DND-41 (cell line): ENCODE data around the gene TRIM2.

Experiments
- ATAC-seq: fragments of 200-7000 bp; cut with Tn5 transposase; 3 replicates; pipeline ENCODE4 v1.9.1; 2021; ENCODE audit warnings: low read depth; ENCODE audit not compliant: insufficient read depth
- DNase-seq: peaks from one replicate; pipeline ENCODE4 v3.0.0-alpha.2; 2020
- H2AFZ ChIP-seq: 2 replicates; pipeline ENCODE4 v1.6.0; 2012; ENCODE audit warnings: low read depth, low read length
- H3K27ac ChIP-seq: 2 replicates; pipeline ENCODE4 v1.5.1; 2012; ENCODE audit warnings: low read length, inconsistent platforms
- H3K27me3 ChIP-seq: fragments of 200-600 bp; sonication (generic); 2 replicates; pipeline ENCODE4 v1.6.0; 2012; ENCODE audit warnings: low read length, mild to moderate bottlenecking, inconsistent platforms; ENCODE audit not compliant: insufficient read depth, poor library complexity
- H3K36me3 ChIP-seq: 2 replicates; pipeline ENCODE4 v1.5.1; 2012; ENCODE audit warnings: low read length, inconsistent platforms; ENCODE audit not compliant: insufficient read depth
- H3K4me1 ChIP-seq: 2 replicates; pipeline ENCODE4 v1.5.1; 2012; ENCODE audit warnings: mild to moderate bottlenecking, low read length; ENCODE audit not compliant: insufficient read depth
- H3K4me2 ChIP-seq: 2 replicates; pipeline ENCODE4 v1.6.0; 2012; ENCODE audit warnings: mild to moderate bottlenecking, moderate library complexity, low read length, inconsistent platforms; ENCODE audit not compliant: insufficient read depth
- H3K4me3 ChIP-seq, 2 experiments: fragments of 200-600 bp in 1 of 2; shearing (Covaris generic) in 1 of 2; 2 replicates each; pipeline ENCODE4 v1.5.1; 2012 to 2016; ENCODE audit warnings: inconsistent platforms in 2 of 2, low read length in 2 of 2, mild to moderate bottlenecking in 2 of 2, low read depth in 1 of 2, moderate library complexity in 1 of 2
- H3K79me2 ChIP-seq: 2 replicates; pipeline ENCODE4 v1.6.0; 2012; ENCODE audit warnings: low read length, inconsistent platforms; ENCODE audit not compliant: insufficient read depth
- H3K9ac ChIP-seq: 2 replicates; pipeline ENCODE4 v1.6.0; 2012; ENCODE audit warnings: low read depth, mild to moderate bottlenecking, inconsistent platforms, low read length, moderate library complexity
- H3K9me3 ChIP-seq: 2 replicates; pipeline ENCODE4 v1.5.1; 2012; ENCODE audit warnings: low read length, moderate library complexity, mild to moderate bottlenecking, inconsistent platforms; ENCODE audit not compliant: insufficient read depth, severe bottlenecking
- H4K20me1 ChIP-seq: 2 replicates; pipeline ENCODE4 v1.6.0; 2012; ENCODE audit warnings: low read length; ENCODE audit not compliant: insufficient read depth
- CTCF ChIP-seq: IDR thresholded peaks from 2 replicates; pipeline ENCODE4 v1.5.1; 2012; ENCODE audit warnings: borderline replicate concordance, low read length, moderate library complexity, mild to moderate bottlenecking; ENCODE audit not compliant: poor library complexity, severe bottlenecking; ENCODE audit errors: extremely low read depth
- EZH2 ChIP-seq: IDR thresholded peaks from 3 replicates; pipeline ENCODE4 v1.6.1; 2012; ENCODE audit warnings: borderline replicate concordance, low read depth, mild to moderate bottlenecking, moderate library complexity, low read length, inconsistent platforms; ENCODE audit not compliant: severe bottlenecking

TRIM2 gene

GRCh38 chr4:153268295-153268694 lies 64.1 kb downstream of the TRIM2 start:
- Histone ChIP-seq H3K27me3 (no peaks in the 10 kb centered on the region), H3K36me3 (no peaks in the 10 kb centered on the region), H3K4me1 (peaks cover 7% of the 10 kb centered on the region; the same call in 1 of the 2 replicates), H3K9ac (no peak overlapping the region), H3K27ac (no peak overlapping the region), H2AFZ (no peak overlapping the region; the same call in 1 of the 2 replicates), H3K79me2 (no peaks in the 10 kb centered on the region), H4K20me1 (no peaks in the 10 kb centered on the region), H3K9me3 (no peaks in the 10 kb centered on the region), H3K4me3 (no peak overlapping the region), H3K4me2 (no peak overlapping the region)
- DNase-seq (no peak), ATAC-seq (no peak)
- TF ChIP-seq EZH2 (no peak), CTCF (no peak)

GRCh38 chr4:153269218-153269990 lies 65.2 kb downstream of the TRIM2 start:
- Histone ChIP-seq H3K79me2 (no peaks in the 10 kb centered on the region), H3K4me3 (no peak overlapping the region), H3K27me3 (no peaks in the 10 kb centered on the region), H3K9ac (no peak overlapping the region), H3K36me3 (no peaks in the 10 kb centered on the region), H2AFZ (no peak overlapping the region), H3K4me1 (peaks cover 7% of the 10 kb centered on the region; the same call in 1 of the 2 replicates), H3K4me2 (no peak overlapping the region), H4K20me1 (no peaks in the 10 kb centered on the region), H3K9me3 (no peaks in the 10 kb centered on the region), H3K27ac (no peak overlapping the region)
- TF ChIP-seq EZH2 (no peak), CTCF (no peak)
- DNase-seq (no peak), ATAC-seq (no peak)

GRCh38 chr4:153270361-153270760 lies 66.1 kb downstream of the TRIM2 start:
- Histone ChIP-seq H3K9me3 (no peaks in the 10 kb centered on the region), H3K4me3 (no peak overlapping the region), H3K79me2 (no peaks in the 10 kb centered on the region), H2AFZ (no peak overlapping the region), H3K4me2 (no peak overlapping the region), H3K9ac (no peak overlapping the region), H3K36me3 (no peaks in the 10 kb centered on the region), H4K20me1 (no peaks in the 10 kb centered on the region), H3K4me1 (peaks cover 7% of the 10 kb centered on the region; the same call in 1 of the 2 replicates), H3K27ac (no peak overlapping the region), H3K27me3 (no peaks in the 10 kb centered on the region)
- TF ChIP-seq EZH2 (no peak), CTCF (no peak)
- ATAC-seq (no peak), DNase-seq (no peak)
